SK-N-SH treated with all-trans-retinoic acid at 6 μM for 48 hours (cell line): ENCODE measurements around the gene CCL16.

Experiments
- BACH2 ChIP-seq: fragments of 250-450 bp; sonication (Bioruptor Pico); IDR thresholded peaks from 2 replicates; pipeline ENCODE4 v1.9.0; 2021; ENCODE audit warnings: mild to moderate bottlenecking, borderline replicate concordance
- ESRRG ChIP-seq: fragments of 250-450 bp; sonication (Bioruptor Pico); IDR thresholded peaks from 2 replicates; pipeline ENCODE4 v1.6.1; 2021; ENCODE audit warnings: mild to moderate bottlenecking
- OSR1 ChIP-seq: fragments of 250-450 bp; sonication (Bioruptor Pico); IDR thresholded peaks from 2 replicates; pipeline ENCODE4 v1.8.0; 2022; ENCODE audit warnings: moderate library complexity, mild to moderate bottlenecking, inconsistent platforms
- PPARA ChIP-seq: fragments of 250-450 bp; sonication (Bioruptor Pico); IDR thresholded peaks from 2 replicates; pipeline ENCODE4 v1.5.0; 2020; ENCODE audit warnings: mild to moderate bottlenecking, borderline replicate concordance
- TOX ChIP-seq: fragments of 250-450 bp; sonication (Bioruptor Pico); IDR thresholded peaks from 2 replicates; pipeline ENCODE4 v1.8.0; 2021; ENCODE audit warnings: mild to moderate bottlenecking, moderate library complexity, borderline replicate concordance
- TSHZ2 ChIP-seq: fragments of 250-450 bp; sonication (Bioruptor Pico); IDR thresholded peaks from 2 replicates; pipeline ENCODE4 v1.5.0; 2020; ENCODE audit warnings: mild to moderate bottlenecking, moderate library complexity
- ZFP30 ChIP-seq: fragments of 450-650 bp; formaldehyde crosslinking; IDR thresholded peaks from 2 replicates; pipeline ENCODE4 v1.5.0; 2022; ENCODE audit warnings: mild to moderate bottlenecking, moderate library complexity
- ZNF565 ChIP-seq: fragments of 450-650 bp; formaldehyde crosslinking; conservative IDR thresholded peaks from 2 replicates; pipeline ENCODE4 v1.5.0; 2020; ENCODE audit warnings: low read depth, mild to moderate bottlenecking, moderate library complexity
- TF ChIP-seq, protein P1 (sequence below): fragments of 250-450 bp; sonication (Bioruptor Pico); IDR thresholded peaks from 2 replicates; pipeline ENCODE4 v1.8.0; 2020; ENCODE audit warnings: mild to moderate bottlenecking, moderate library complexity, borderline replicate concordance
- TF ChIP-seq, protein P2 (sequence below): fragments of 250-450 bp; sonication (Bioruptor Pico); IDR thresholded peaks from 2 replicates; pipeline ENCODE4 v1.5.1; 2021; ENCODE audit warnings: mild to moderate bottlenecking, moderate library complexity
- TF ChIP-seq, protein P3 (sequence below): fragments of 250-450 bp; sonication (Bioruptor Pico); IDR thresholded peaks from 2 replicates; pipeline ENCODE4 v1.8.0; 2021; ENCODE audit warnings: low read depth, mild to moderate bottlenecking, moderate library complexity, borderline replicate concordance

DNA sequence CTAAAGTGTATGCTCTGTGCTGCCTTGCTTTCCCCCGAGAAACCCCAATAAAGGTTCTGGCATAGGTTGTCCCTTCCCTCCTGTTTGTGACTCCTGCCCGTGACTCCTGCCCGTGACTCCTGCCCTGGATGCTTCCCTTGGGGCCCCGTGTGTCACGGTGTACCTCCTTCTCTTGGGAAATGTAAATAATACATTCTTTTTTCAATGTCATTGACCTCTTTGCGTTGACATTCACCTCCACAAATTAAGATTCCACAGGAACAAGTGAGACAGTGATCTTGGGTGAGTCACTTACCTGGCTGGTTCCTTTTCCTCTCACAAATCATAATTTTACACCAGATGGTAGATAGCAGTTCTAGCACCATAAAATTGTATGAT lies 19.4 kb upstream of the CCL16 start:
- TF ChIP-seq, protein P1, sequence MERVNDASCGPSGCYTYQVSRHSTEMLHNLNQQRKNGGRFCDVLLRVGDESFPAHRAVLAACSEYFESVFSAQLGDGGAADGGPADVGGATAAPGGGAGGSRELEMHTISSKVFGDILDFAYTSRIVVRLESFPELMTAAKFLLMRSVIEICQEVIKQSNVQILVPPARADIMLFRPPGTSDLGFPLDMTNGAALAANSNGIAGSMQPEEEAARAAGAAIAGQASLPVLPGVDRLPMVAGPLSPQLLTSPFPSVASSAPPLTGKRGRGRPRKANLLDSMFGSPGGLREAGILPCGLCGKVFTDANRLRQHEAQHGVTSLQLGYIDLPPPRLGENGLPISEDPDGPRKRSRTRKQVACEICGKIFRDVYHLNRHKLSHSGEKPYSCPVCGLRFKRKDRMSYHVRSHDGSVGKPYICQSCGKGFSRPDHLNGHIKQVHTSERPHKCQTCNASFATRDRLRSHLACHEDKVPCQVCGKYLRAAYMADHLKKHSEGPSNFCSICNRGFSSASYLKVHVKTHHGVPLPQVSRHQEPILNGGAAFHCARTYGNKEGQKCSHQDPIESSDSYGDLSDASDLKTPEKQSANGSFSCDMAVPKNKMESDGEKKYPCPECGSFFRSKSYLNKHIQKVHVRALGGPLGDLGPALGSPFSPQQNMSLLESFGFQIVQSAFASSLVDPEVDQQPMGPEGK = no peak
- TF ChIP-seq PPARA (CRISPR knock-in tag) = no peak
- no peak for TF ChIP-seq TSHZ2 (CRISPR knock-in tag)
- TF ChIP-seq BACH2 (CRISPR knock-in tag) = no peak
- TF ChIP-seq ZFP30 (CRISPR knock-in tag) = no peak
- TF ChIP-seq ESRRG = no peak
- TF ChIP-seq, protein P2, sequence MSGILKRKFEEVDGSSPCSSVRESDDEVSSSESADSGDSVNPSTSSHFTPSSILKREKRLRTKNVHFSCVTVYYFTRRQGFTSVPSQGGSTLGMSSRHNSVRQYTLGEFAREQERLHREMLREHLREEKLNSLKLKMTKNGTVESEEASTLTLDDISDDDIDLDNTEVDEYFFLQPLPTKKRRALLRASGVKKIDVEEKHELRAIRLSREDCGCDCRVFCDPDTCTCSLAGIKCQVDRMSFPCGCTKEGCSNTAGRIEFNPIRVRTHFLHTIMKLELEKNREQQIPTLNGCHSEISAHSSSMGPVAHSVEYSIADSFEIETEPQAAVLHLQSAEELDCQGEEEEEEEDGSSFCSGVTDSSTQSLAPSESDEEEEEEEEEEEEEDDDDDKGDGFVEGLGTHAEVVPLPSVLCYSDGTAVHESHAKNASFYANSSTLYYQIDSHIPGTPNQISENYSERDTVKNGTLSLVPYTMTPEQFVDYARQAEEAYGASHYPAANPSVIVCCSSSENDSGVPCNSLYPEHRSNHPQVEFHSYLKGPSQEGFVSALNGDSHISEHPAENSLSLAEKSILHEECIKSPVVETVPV (CRISPR knock-in tag) = no peak
- TF ChIP-seq, protein P3, sequence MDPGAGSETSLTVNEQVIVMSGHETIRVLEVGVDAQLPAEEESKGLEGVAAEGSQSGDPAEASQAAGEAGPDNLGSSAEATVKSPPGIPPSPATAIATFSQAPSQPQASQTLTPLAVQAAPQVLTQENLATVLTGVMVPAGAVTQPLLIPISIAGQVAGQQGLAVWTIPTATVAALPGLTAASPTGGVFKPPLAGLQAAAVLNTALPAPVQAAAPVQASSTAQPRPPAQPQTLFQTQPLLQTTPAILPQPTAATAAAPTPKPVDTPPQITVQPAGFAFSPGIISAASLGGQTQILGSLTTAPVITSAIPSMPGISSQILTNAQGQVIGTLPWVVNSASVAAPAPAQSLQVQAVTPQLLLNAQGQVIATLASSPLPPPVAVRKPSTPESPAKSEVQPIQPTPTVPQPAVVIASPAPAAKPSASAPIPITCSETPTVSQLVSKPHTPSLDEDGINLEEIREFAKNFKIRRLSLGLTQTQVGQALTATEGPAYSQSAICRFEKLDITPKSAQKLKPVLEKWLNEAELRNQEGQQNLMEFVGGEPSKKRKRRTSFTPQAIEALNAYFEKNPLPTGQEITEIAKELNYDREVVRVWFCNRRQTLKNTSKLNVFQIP (CRISPR knock-in tag) = no peak
- no peak for TF ChIP-seq ZNF565 (CRISPR knock-in tag)
- no peak for TF ChIP-seq OSR1 (CRISPR knock-in tag)
- TF ChIP-seq TOX (CRISPR knock-in tag) = no peak
